H1 (cell line): ENCODE results near the gene LPP. TPM values are rescaled to one million over a fixed set of nuclear protein-coding genes. Genes with fewer than 3 reads are reported as not detected.

Experiments used
- CTCF ChIA-PET: fragments of 300-600 bp; sonication (Branson Sonifier 250); formaldehyde crosslinking; loops from one replicate; lab custom pipeline; 2021; ENCODE audit not compliant: partially characterized antibody; lab: Charles Lee
- POLR2A ChIA-PET: fragments of 300-600 bp; sonication (Branson Sonifier 250); formaldehyde crosslinking; loops from one replicate; lab custom pipeline; 2021; ENCODE audit warnings: inconsistent platforms; ENCODE audit not compliant: partially characterized antibody; lab: Charles Lee
- DNase-seq, 2 experiments: peaks; one replicate each; pipeline versions ENCODE4 v3.0.0 to v3.0.0-alpha.2; 2010 to 2022; ENCODE audit warnings: low spot score in 2 of 2, low read depth in 1 of 2, mixed read lengths in 1 of 2
- FAIRE-seq: peaks from 2 replicates; lab custom pipeline; 2011; peaks lifted over from hg19 to GRCh38; lab: Jason Lieb, UNC
- H2AFZ ChIP-seq: 2 replicates; pipeline ENCODE4 v1.8.1; 2012; ENCODE audit warnings: low read length, inconsistent platforms
- H2AK5ac ChIP-seq: 2 replicates; pipeline ENCODE4 v1.6.1; 2013; ENCODE audit warnings: low read depth, low read length
- H2BK120ac ChIP-seq: replicated peaks from 2 replicates; pipeline ENCODE3; 2013; ENCODE audit warnings: low read depth, low read length, inconsistent platforms
- H2BK12ac ChIP-seq: 2 replicates; pipeline ENCODE4 v1.6.1; 2013; ENCODE audit warnings: low read depth, low read length
- H2BK15ac ChIP-seq: 2 replicates; pipeline ENCODE4 v1.6.1; 2013; ENCODE audit warnings: low read length
- H2BK20ac ChIP-seq: 2 replicates; pipeline ENCODE4 v1.6.1; 2013; ENCODE audit warnings: low read length
- H2BK5ac ChIP-seq: 2 replicates; pipeline ENCODE4 v1.6.1; 2013; ENCODE audit warnings: low read depth, low read length
- H3K14ac ChIP-seq: 2 replicates; pipeline ENCODE4 v1.6.1; 2013; ENCODE audit warnings: inconsistent platforms; ENCODE audit not compliant: insufficient read length
- H3K18ac ChIP-seq: 2 replicates; pipeline ENCODE4 v1.6.1; 2013; ENCODE audit warnings: low read length; ENCODE audit errors: extremely low read depth
- H3K23ac ChIP-seq: 2 replicates; pipeline ENCODE4 v1.6.1; 2013; ENCODE audit warnings: inconsistent platforms; ENCODE audit not compliant: insufficient read length
- H3K23me2 ChIP-seq: 2 replicates; pipeline ENCODE4 v1.6.1; 2013; ENCODE audit warnings: low read depth, low read length
- H3K27ac ChIP-seq: 2 replicates; pipeline ENCODE4 v1.6.1; 2011; ENCODE audit warnings: low read depth, low read length, inconsistent platforms
- H3K27me3 ChIP-seq, 4 experiments: replicated peaks in 1 of 4; 1 replicate in 1 of 4; 2 replicates in 3 of 4; pipeline versions ENCODE4 v1.6.1 to v1.8.1; 2011 to 2013; ENCODE audit warnings: low read length in 3 of 4, mild to moderate bottlenecking in 3 of 4, inconsistent platforms in 2 of 4, mixed read lengths in 2 of 4, moderate library complexity in 1 of 4; ENCODE audit not compliant: control insufficient read depth in 3 of 4, insufficient read depth in 3 of 4; ENCODE audit errors: extremely low read depth in 1 of 4
- H3K36me3 ChIP-seq, 4 experiments: 2 replicates each; pipeline versions ENCODE4 v1.6.1 to v1.8.1; 2011 to 2013; ENCODE audit warnings: mild to moderate bottlenecking in 4 of 4, low read length in 3 of 4, moderate library complexity in 2 of 4, control low read depth in 1 of 4, inconsistent platforms in 1 of 4; ENCODE audit not compliant: insufficient read depth in 4 of 4, control insufficient read depth in 2 of 4
- H3K4ac ChIP-seq: replicated peaks from 2 replicates; pipeline ENCODE3; 2013; ENCODE audit warnings: low read length, low read depth, mixed read lengths, inconsistent platforms; ENCODE audit not compliant: insufficient read length
- H3K4me1 ChIP-seq, 4 experiments: replicated peaks in 1 of 4; 1 replicate in 1 of 4; 2 replicates in 3 of 4; pipeline versions ENCODE4 v1.6.1 to v1.8.1; 2011 to 2013; ENCODE audit warnings: low read length in 3 of 4, inconsistent platforms in 2 of 4, mixed read lengths in 1 of 4; ENCODE audit not compliant: insufficient read depth in 4 of 4, control insufficient read depth in 3 of 4
- H3K4me2 ChIP-seq, 2 experiments: 2 replicates each; pipeline versions ENCODE4 v1.6.1 to v1.8.1; 2011 to 2013; ENCODE audit warnings: low read depth in 2 of 2, low read length in 2 of 2, control low read depth in 1 of 2, inconsistent platforms in 1 of 2, mild to moderate bottlenecking in 1 of 2; ENCODE audit not compliant: insufficient read depth in 1 of 2
- H3K4me3 ChIP-seq, 4 experiments: fragments of 200-600, 300-600 bp in 1 of 4; sonication (generic), shearing (Covaris generic), sonication (Bioruptor Twin) in 1 of 4; 2 replicates each; pipeline versions ENCODE4 v1.5.1 to v1.8.1; 2011 to 2016; ENCODE audit warnings: low read length in 4 of 4, low read depth in 3 of 4, control low read depth in 2 of 4, inconsistent platforms in 2 of 4, mild to moderate bottlenecking in 2 of 4, mixed read lengths in 1 of 4, moderate library complexity in 1 of 4; ENCODE audit not compliant: insufficient read depth in 2 of 4; ENCODE audit errors: extremely low read depth in 1 of 4
- H3K56ac ChIP-seq: replicated peaks from 2 replicates; pipeline ENCODE3; 2013; ENCODE audit warnings: low read depth, mild to moderate bottlenecking, mixed read lengths, low read length, inconsistent platforms; ENCODE audit not compliant: insufficient read length
- H3K79me1 ChIP-seq: 2 replicates; pipeline ENCODE4 v1.6.1; 2013; ENCODE audit warnings: low read depth, low read length, control low read depth
- H3K79me2 ChIP-seq, 2 experiments: 2 replicates each; pipeline versions ENCODE4 v1.6.1 to v1.8.1; 2012 to 2013; ENCODE audit warnings: low read length in 2 of 2, mild to moderate bottlenecking in 2 of 2, inconsistent platforms in 1 of 2; ENCODE audit not compliant: insufficient read depth in 2 of 2, control insufficient read depth in 1 of 2
- H3K9ac ChIP-seq, 4 experiments: replicated peaks in 1 of 4; 1 replicate in 1 of 4; 2 replicates in 3 of 4; pipeline versions ENCODE4 v1.6.1 to v1.8.1; 2011 to 2013; ENCODE audit warnings: low read depth in 3 of 4, low read length in 3 of 4, control low read depth in 2 of 4, mild to moderate bottlenecking in 2 of 4, moderate library complexity in 2 of 4, inconsistent platforms in 1 of 4; ENCODE audit errors: extremely low read depth in 1 of 4
- H3K9me3 ChIP-seq, 2 experiments: 2 replicates each; pipeline versions ENCODE4 v1.6.1 to v1.8.1; 2012 to 2013; ENCODE audit warnings: mild to moderate bottlenecking in 2 of 2, moderate library complexity in 2 of 2, control low read depth in 1 of 2, inconsistent platforms in 1 of 2, low read depth in 1 of 2, low read length in 1 of 2, mixed read lengths in 1 of 2; ENCODE audit not compliant: insufficient read depth in 2 of 2
- H4K20me1 ChIP-seq, 2 experiments: replicated peaks in 1 of 2; 2 replicates each; pipeline versions ENCODE3 to v1.8.1; 2011 to 2013; ENCODE audit warnings: inconsistent platforms in 2 of 2, low read length in 2 of 2, mild to moderate bottlenecking in 1 of 2; ENCODE audit not compliant: insufficient read depth in 2 of 2, control insufficient read depth in 1 of 2
- H4K5ac ChIP-seq: 2 replicates; pipeline ENCODE4 v1.6.1; 2013; ENCODE audit warnings: low read length, low read depth, mixed read lengths, inconsistent platforms; ENCODE audit not compliant: insufficient read length
- H4K8ac ChIP-seq: 2 replicates; pipeline ENCODE4 v1.8.0; 2013; ENCODE audit warnings: mild to moderate bottlenecking, moderate library complexity, low read length, inconsistent platforms; ENCODE audit not compliant: insufficient read depth; ENCODE audit errors: extremely low read depth
- H4K91ac ChIP-seq: replicated peaks from 2 replicates; pipeline ENCODE3; 2013; ENCODE audit warnings: low read length, mixed read lengths, inconsistent platforms; ENCODE audit not compliant: insufficient read length
- RFX5 ChIP-seq: IDR thresholded peaks from 2 replicates; pipeline ENCODE4 v1.6.1; 2011; ENCODE audit warnings: low read depth, low read length, improper control_type of control experiment, borderline replicate concordance
- SIN3A ChIP-seq, 2 experiments: IDR thresholded peaks in 1 of 2; conservative IDR thresholded peaks in 1 of 2; 2 replicates each; pipeline ENCODE4 v1.6.1; 2011 to 2012; ENCODE audit warnings: low read length in 2 of 2, improper control_type of control experiment in 1 of 2, low read depth in 1 of 2, mild to moderate bottlenecking in 1 of 2
- WGBS, 2 experiments: shearing (Covaris generic) in 1 of 2; methylation state at CpG; one replicate each; pipeline versions ENCODE4 v1.1.6 to v1.1.7; 2013 to 2015; ENCODE audit warnings: low lambda C conversion rate in 2 of 2, mixed read lengths in 2 of 2, inconsistent platforms in 1 of 2, low coverage in 1 of 2, missing lambda C conversion rate in 1 of 2; ENCODE audit not compliant: insufficient replicate concordance in 2 of 2, insufficient coverage in 1 of 2, insufficient read length in 1 of 2; ENCODE audit errors: extremely low coverage in 1 of 2, missing lambda C conversion rate in 1 of 2; 5-methylcytosine and 5-hydroxymethylcytosine counted together
- polyA plus RNA-seq, 7 experiments: library from polyadenylated mRNA; depleted of rRNA in 3 of 7; stranded (reverse) in 5 of 7; unstranded in 2 of 7; fragments of >200 nt in 5 of 7; fragments of 200-250 nt in 2 of 7; gene quantifications; 1 replicate in 5 of 7; 2 replicates in 1 of 7; 4 replicates in 1 of 7; pipeline versions ENCODE4 v1.2.1 to v1.2.3, GENCODE V29; 2011 to 2013; ENCODE audit warnings: missing spikeins in 2 of 7, mixed read lengths in 2 of 7
- total RNA-seq: library from RNA; stranded (reverse); fragmentation: NEBNext Ultra II Directional; extraction: Animal tissue kit (Norgen Biotek cat#: 25700); gene quantifications from 2 replicates; pipeline ENCODE4 v1.2.1, GENCODE V29; 2021

LPP gene
- total and polyA plus RNA-seq, 2 of the 8 experiments (the other 6 are each of a cell fraction or from before 2014, with no cell fraction given), result 10.0 to 53.3 TPM

GRCh38 chr3:188496390-188496789 lies 342.4 kb downstream of the LPP start:
- H3K9ac ChIP-seq, result no peak overlapping the region
- H4K20me1 ChIP-seq, result no peaks in the 10 kb centered on the region
- H3K9me3 ChIP-seq, result no peaks in the 10 kb centered on the region
- no peak overlapping the region for H3K56ac ChIP-seq
- 84% methylated on average over 3 of the region's 3 CpGs; no CpG with 5 or more reads in 1 of the 2 experiments for WGBS, 2 experiments
- FAIRE-seq (no peak), DNase-seq (no peak)
- no peak overlapping the region for H3K4ac ChIP-seq
- H3K4me3 ChIP-seq, result no peak overlapping the region
- no peaks in the 10 kb centered on the region for H3K27me3 ChIP-seq
- CTCF ChIA-PET, result interaction anchor here (0.8 kb wide), 1 partner anchor 253 kb away, joined by 3 read pairs; no protein-coding TSS in a partner anchor
- no peak overlapping the region for H2BK5ac ChIP-seq
- H3K23me2 ChIP-seq, result no peaks in the 10 kb centered on the region
- H3K36me3 ChIP-seq, result no peaks in the 10 kb centered on the region
- no peak overlapping the region for H4K91ac ChIP-seq
- no peak overlapping the region for H2BK120ac ChIP-seq
- no peak overlapping the region for H2BK15ac ChIP-seq
- no peak overlapping the region for H3K27ac ChIP-seq
- no peak overlapping the region for H2AFZ ChIP-seq
- H2AK5ac ChIP-seq, result no peak overlapping the region
- H3K4me1 ChIP-seq, result no peaks in the 10 kb centered on the region
- H3K23ac ChIP-seq, result no peak overlapping the region
- H3K4me2 ChIP-seq, result no peak overlapping the region
- no peak overlapping the region for H4K5ac ChIP-seq
- no peak overlapping the region for H2BK12ac ChIP-seq
- no peak overlapping the region for H3K18ac ChIP-seq
- H3K79me2 ChIP-seq, result no peaks in the 10 kb centered on the region
- H2BK20ac ChIP-seq, result no peak overlapping the region
- H3K14ac ChIP-seq, result no peak overlapping the region
- POLR2A ChIA-PET, result no interaction called here
- H3K79me1 ChIP-seq, result no peaks in the 10 kb centered on the region
- TF ChIP-seq RFX5 (no peak), SIN3A (conservative IDR thresholded peaks at IDR 0.05 in 1 of 2, IDR thresholded peaks at IDR 0.05 in 1 of 2; ENCODE audit: low read depth in 1 of 2, low read length in 2 of 2) (no peak)
- no peak overlapping the region for H4K8ac ChIP-seq
